ENCODE results near the gene LDB2. TPM values are rescaled to one million over a fixed set of nuclear protein-coding genes. Genes with fewer than 3 reads are reported as not detected.

Gene LDB2
- total and polyA plus RNA-seq, 2 donors (not counting 1 experiment from before 2014, with no cell fraction given) = not detected

DNA sequence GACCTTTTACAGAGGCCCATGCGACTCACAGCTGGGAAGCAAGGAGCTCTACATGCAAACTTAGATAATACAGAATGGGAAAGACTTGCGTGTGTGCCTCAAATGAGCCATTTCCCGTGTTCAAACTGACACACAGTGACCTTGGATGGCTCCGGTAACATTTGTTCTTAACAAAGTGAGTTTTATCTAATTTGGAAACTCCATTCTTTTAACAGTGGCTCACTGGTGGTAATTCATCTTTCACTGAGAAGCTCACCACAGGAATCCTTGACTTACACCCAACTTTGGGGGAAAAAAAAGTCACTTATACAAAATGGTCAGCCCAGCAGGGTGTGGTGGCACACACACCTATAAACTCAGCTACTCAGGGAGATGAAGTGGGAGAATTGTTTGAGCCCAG lies 190.6 kb downstream of the LDB2 start:
- Histone ChIP-seq H3K27ac (ENCODE audit: low read length in 2 of 2) (no peak overlapping the region), H3K4me3 (ENCODE audit: control extremely low read depth in 1 of 5, extremely low read depth in 1 of 5, insufficient read depth in 1 of 5, low read depth in 2 of 5, low read length in 4 of 5) (no peak overlapping the region), H3K4me1 (ENCODE audit: control insufficient read depth in 2 of 2, insufficient read depth in 2 of 2, low read length in 2 of 2) (no peaks in the 10 kb centered on the region), H3K4me2 (replicated peaks; ENCODE audit: low read depth, low read length, poor library complexity, severe bottlenecking) (no peak overlapping the region), H3K9me3 (ENCODE audit: control extremely low read depth in 1 of 3, control insufficient read depth in 2 of 3, insufficient read depth in 1 of 3, low read length in 2 of 3) (no peaks in the 10 kb centered on the region), H3K27me3 (replicated peaks in 1 of 4; ENCODE audit: control extremely low read depth in 1 of 4, control insufficient read depth in 3 of 4, insufficient read depth in 4 of 4, low read length in 3 of 4) (no peaks in the 10 kb centered on the region), H4K20me1 (ENCODE audit: control insufficient read depth, insufficient read depth, low read length, poor library complexity, severe bottlenecking) (no peaks in the 10 kb centered on the region), H3K79me2 (ENCODE audit: control insufficient read depth, insufficient read depth, low read length) (no peaks in the 10 kb centered on the region), H2AFZ (ENCODE audit: insufficient read depth, low read depth, low read length, poor library complexity, severe bottlenecking) (no peak overlapping the region), H3K36me3 (replicated peaks in 1 of 2; ENCODE audit: control extremely low read depth in 1 of 2, control insufficient read depth in 1 of 2, extremely low read depth in 1 of 2, insufficient read depth in 2 of 2, low read length in 1 of 2) (no peaks in the 10 kb centered on the region), H3K9ac (ENCODE audit: low read length) (no peak overlapping the region)
- CTCF ChIA-PET = no interaction called here
- no peak for TF ChIP-seq EZH2 (IDR thresholded peaks at IDR 0.05; ENCODE audit: borderline replicate concordance, insufficient read depth, low read depth, low read length, poor library complexity, severe bottlenecking)
- TF ChIP-seq, protein P1, sequence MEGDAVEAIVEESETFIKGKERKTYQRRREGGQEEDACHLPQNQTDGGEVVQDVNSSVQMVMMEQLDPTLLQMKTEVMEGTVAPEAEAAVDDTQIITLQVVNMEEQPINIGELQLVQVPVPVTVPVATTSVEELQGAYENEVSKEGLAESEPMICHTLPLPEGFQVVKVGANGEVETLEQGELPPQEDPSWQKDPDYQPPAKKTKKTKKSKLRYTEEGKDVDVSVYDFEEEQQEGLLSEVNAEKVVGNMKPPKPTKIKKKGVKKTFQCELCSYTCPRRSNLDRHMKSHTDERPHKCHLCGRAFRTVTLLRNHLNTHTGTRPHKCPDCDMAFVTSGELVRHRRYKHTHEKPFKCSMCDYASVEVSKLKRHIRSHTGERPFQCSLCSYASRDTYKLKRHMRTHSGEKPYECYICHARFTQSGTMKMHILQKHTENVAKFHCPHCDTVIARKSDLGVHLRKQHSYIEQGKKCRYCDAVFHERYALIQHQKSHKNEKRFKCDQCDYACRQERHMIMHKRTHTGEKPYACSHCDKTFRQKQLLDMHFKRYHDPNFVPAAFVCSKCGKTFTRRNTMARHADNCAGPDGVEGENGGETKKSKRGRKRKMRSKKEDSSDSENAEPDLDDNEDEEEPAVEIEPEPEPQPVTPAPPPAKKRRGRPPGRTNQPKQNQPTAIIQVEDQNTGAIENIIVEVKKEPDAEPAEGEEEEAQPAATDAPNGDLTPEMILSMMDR (IDR thresholded peaks at IDR 0.05) = no peak
- intact Hi-C loops (cut with micrococcal nuclease) = no loop called here
- DNase-seq (no peak), ATAC-seq (ENCODE audit: low read depth) (no peak)
- Mint-ChIP-seq H3K4me1 (no peaks in the 10 kb centered on the region), H3K27ac (no peak overlapping the region), H3K4me3 (no peak overlapping the region), H3K27me3 (peaks cover 4% of the 10 kb centered on the region), H3K9me3 (ENCODE audit: insufficient read depth) (no peaks in the 10 kb centered on the region)
- POLR2A ChIA-PET = no interaction called here
- WGBS (ENCODE audit: insufficient coverage) = 94% methylated on average over 4 of the region's 4 CpGs

DNA sequence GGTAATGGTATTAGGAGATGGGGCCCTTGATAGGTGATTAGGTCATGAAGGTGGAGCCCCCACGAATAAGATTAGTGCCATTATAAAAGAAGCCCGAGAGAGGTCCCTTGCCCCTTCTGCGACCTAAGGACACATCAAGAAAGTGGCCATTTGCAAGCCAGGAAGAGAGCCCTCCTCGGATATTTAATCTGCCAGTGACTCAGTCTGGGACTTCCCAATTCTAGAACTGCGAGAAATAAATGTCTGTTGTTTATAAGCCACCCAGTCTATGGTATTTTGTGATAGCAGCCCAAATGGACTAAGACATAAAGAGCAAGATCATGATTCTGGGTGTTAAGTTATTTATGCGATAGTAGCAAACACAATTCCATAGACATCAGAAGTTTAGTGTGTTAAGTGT lies 192.2 kb downstream of the LDB2 start:
- no peaks in the 10 kb centered on the region for H3K9me3 ChIP-seq (ENCODE audit: control extremely low read depth in 1 of 3, control insufficient read depth in 2 of 3, insufficient read depth in 1 of 3, low read length in 2 of 3)
- intact Hi-C loops (cut with micrococcal nuclease) = no loop called here
- ATAC-seq (ENCODE audit: low read depth) (no peak), DNase-seq (no peak)
- H3K27me3 ChIP-seq (replicated peaks in 1 of 4; ENCODE audit: control extremely low read depth in 1 of 4, control insufficient read depth in 3 of 4, insufficient read depth in 4 of 4, low read length in 3 of 4) = no peaks in the 10 kb centered on the region
- POLR2A ChIA-PET = no interaction called here
- CTCF ChIA-PET = no interaction called here
- H3K27ac ChIP-seq (ENCODE audit: low read length in 2 of 2) = no peak overlapping the region
- peaks cover 4% of the 10 kb centered on the region for H3K27me3 Mint-ChIP-seq
- H3K4me2 ChIP-seq (replicated peaks; ENCODE audit: low read depth, low read length, poor library complexity, severe bottlenecking) = no peak overlapping the region
- H3K79me2 ChIP-seq (ENCODE audit: control insufficient read depth, insufficient read depth, low read length) = no peaks in the 10 kb centered on the region
- no peaks in the 10 kb centered on the region for H3K4me1 ChIP-seq (ENCODE audit: control insufficient read depth in 2 of 2, insufficient read depth in 2 of 2, low read length in 2 of 2)
- TF ChIP-seq, protein P1 (IDR thresholded peaks at IDR 0.05) = no peak
- TF ChIP-seq EZH2 (IDR thresholded peaks at IDR 0.05; ENCODE audit: borderline replicate concordance, insufficient read depth, low read depth, low read length, poor library complexity, severe bottlenecking) = no peak
- no peaks in the 10 kb centered on the region for H3K4me1 Mint-ChIP-seq
- peaks cover 2% of the 10 kb centered on the region for H3K9me3 Mint-ChIP-seq (ENCODE audit: insufficient read depth)
- 98% methylated on average over 5 of the region's 6 CpGs for WGBS (ENCODE audit: insufficient coverage)
- no peaks in the 10 kb centered on the region for H3K36me3 ChIP-seq (replicated peaks in 1 of 2; ENCODE audit: control extremely low read depth in 1 of 2, control insufficient read depth in 1 of 2, extremely low read depth in 1 of 2, insufficient read depth in 2 of 2, low read length in 1 of 2)
- no peaks in the 10 kb centered on the region for H4K20me1 ChIP-seq (ENCODE audit: control insufficient read depth, insufficient read depth, low read length, poor library complexity, severe bottlenecking)
- no peak overlapping the region for H2AFZ ChIP-seq (ENCODE audit: insufficient read depth, low read depth, low read length, poor library complexity, severe bottlenecking)
- H3K4me3 ChIP-seq (ENCODE audit: control extremely low read depth in 1 of 5, extremely low read depth in 1 of 5, insufficient read depth in 1 of 5, low read depth in 2 of 5, low read length in 4 of 5) = no peak overlapping the region
- H3K4me3 Mint-ChIP-seq = no peak overlapping the region
- H3K27ac Mint-ChIP-seq = no peak overlapping the region
- no peak overlapping the region for H3K9ac ChIP-seq (ENCODE audit: low read length)
